GM21528 (cell line): ENCODE data around the gene IQGAP2.

ENCODE experiments used
- ATAC-seq: cut with Tn5 transposase; IDR thresholded peaks from one replicate; pipeline ENCODE4 v1.9.1; 2021; ENCODE audit warnings: mild to moderate bottlenecking, moderate library complexity; ENCODE audit not compliant: unreplicated experiment, low FRiP score

Gene IQGAP2

GRCh38 chr5:76475385-76475784, 72.3 kb downstream of the IQGAP2 start:
- no peak for ATAC-seq

GRCh38 chr5:76475936-76476335, 72.9 kb downstream of the IQGAP2 start:
- no peak for ATAC-seq

- no peak for ATAC-seq
Observed at GRCh38 chr5:76476474-76477038, 73.5 kb downstream of the IQGAP2 start.

- ATAC-seq, result no peak
Observed at GRCh38 chr5:76477061-76477460, 74.0 kb downstream of the IQGAP2 start.

- ATAC-seq, result no peak
Observed at GRCh38 chr5:76477571-76477970, 74.5 kb downstream of the IQGAP2 start.

DNA sequence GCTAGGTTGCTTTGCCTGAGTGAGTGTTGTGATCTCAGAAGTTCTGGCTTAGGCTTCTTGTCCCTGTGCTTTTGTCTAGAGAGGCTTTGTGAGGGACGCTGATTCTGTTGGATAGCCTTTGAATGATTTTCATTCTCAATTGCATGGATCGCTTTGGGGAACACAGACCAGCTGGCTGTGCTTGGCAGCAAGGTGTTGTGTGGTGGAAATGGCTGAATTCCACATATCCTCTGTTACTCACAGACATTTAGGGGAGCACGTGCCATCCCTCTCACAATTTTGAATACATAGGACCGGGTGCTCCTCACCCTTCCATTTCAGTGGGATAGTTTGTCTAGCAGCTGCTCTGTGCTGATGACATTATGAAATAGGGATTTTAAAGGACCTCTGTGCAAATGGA, 76.2 kb downstream of the IQGAP2 start:
- ATAC-seq, result no peak

DNA sequence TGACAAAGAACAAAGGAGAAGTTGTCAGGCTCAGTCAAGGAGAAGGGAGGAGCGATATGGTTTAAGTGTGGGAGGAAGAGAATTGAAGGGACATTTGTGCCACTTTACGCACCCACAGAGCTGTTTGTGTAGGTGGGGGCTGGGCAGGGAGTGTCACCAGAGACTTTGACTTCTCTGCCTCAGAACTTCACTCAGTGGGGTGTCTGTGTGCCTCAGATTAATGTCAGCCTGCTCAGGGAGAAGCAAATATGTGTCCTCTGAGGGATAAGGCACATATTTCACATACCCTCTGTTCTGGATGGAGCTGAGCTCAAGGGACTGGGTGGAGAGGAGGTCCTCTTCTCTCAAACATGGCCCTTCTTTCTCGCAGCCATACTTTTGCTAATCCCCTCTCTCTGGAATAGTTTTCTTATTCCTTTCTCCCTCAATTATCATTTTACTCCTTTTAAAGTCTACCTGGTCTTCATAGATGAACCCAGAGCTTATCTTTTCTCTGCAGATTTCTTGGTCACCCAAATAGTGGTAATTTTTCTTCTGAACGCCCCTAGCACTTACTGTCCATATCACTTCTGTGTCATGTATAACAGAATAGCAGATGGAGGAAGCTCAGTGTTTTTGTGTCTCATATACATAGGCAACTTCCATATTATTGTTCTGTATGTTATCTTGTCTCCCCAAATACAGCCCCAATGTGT, 77.0 kb downstream of the IQGAP2 start:
- ATAC-seq, result no peak

DNA sequence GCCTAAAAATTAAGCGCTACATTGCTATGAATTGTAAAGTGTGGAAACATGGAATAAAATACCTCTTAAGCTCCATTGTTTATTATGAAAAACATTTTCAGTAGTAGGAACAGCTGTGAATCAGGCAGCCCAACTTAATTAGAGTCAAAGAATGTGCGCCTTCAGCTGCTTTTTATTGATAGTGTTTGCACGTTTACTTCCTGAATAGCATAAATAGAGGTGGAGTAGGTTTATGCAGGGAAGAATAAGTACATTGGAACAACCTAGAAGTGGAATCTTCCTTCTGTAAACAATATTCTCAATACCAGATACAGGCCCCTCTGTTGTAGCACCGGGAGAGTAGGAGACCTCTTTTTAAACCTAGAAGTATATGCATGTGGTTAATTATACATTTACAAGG, 79.9 kb downstream of the IQGAP2 start:
- no peak for ATAC-seq

DNA sequence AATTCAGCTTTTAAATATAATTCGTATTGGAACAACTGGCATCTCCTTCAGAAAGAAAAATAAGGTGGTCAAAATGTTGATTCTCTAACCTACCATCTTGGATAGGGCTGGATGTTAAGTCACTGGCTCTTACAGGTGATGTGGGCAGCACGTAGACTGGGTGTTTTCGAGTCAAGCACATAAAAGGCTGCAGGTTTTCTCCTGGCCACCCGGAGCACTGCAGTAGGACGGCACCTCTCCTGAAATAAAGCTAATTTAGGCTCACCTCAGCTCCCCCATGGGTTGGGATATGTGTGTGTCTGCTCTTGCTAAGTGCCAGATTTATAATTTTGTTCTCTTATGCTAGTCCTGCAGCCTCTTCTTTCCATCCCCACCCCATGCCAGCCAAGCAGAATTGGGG, 80.3 kb downstream of the IQGAP2 start:
- ATAC-seq, result no peak

GRCh38 chr5:76483881-76484280, 80.8 kb downstream of the IQGAP2 start:
- no peak for ATAC-seq

- no peak for ATAC-seq
Observed at GRCh38 chr5:76485511-76485910, 82.4 kb downstream of the IQGAP2 start.

DNA sequence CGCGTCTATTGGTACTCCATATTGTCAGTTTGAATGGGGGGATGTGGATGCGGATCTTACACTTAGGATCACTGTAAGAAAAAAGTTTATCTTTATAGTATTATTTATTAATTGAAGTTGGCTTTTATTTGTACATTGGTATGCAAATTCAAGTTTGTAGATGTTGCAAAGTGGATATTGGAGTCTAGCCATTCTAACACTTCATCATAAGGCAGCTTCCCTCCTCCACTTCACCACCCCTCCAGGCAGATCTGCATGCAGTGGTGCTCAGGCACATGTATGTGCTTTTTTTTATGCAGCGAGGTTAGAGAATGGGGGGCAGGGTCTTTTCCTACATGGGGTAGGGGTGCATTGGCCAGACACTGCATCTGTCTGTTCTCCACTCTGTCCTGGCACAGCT, 84.3 kb downstream of the IQGAP2 start:
- no peak for ATAC-seq

GRCh38 chr5:76487821-76488220, 84.7 kb downstream of the IQGAP2 start:
- ATAC-seq, result no peak

DNA sequence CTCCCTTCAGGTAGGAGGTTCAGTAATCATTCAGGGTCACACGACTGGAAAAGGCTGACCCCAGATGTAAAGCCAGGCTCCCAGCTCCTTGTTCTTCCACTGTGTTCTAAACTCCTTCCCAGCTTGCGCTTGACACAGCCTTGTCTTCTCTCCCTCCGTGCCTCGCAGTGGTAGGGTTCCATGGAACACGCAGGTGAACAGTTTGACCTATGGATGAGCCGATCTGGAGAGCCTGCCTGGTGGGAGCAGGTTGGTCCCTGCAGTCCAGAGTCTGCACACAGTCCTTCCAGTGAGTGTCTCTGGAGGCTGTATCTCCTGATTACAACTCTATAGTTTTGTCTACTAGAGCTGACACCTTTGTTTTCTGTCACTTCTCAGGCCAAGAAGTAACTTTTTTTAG, 85.9 kb downstream of the IQGAP2 start:
- no peak for ATAC-seq

GRCh38 chr5:76489877-76490688, 87.0 kb downstream of the IQGAP2 start:
- ATAC-seq, result no peak

GRCh38 chr5:76490960-76491359, 87.9 kb downstream of the IQGAP2 start:
- no peak for ATAC-seq

DNA sequence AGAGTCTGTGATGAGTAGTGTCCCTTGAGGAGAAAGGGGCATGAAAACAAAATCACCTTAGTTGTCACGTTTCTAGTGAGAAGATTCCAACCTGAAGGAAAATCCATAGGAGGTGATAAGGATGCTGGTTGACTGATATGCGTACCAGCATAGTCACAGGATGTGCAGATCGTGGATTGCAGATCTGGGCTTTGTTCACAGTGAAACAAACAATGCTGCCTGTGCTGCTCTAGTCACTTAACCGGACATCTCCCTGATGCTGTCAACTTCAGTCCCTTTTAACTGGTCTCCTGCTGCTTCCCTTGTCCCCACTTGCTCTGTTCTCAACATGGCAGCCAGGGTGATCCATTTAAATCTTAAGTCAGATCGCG, 89.7 kb downstream of the IQGAP2 start:
- ATAC-seq, result no peak

GRCh38 chr5:76493190-76493837, 90.2 kb downstream of the IQGAP2 start:
- no peak for ATAC-seq

- no peak for ATAC-seq
Observed at GRCh38 chr5:76494201-76494600, 91.1 kb downstream of the IQGAP2 start.

GRCh38 chr5:76495870-76496269, 92.8 kb downstream of the IQGAP2 start:
- ATAC-seq, result no peak

- no peak for ATAC-seq
Observed at GRCh38 chr5:76497065-76497460, 94.0 kb downstream of the IQGAP2 start.
